T-helper 1 cell treated with Interleukin-12 subunit alpha and Interleukin-12 subunit beta and Interleukin-4 antibody, amounts not matched to agents 30 μg/mL and 1 μg/mL, for 36 hours (primary cell): Measurements from ENCODE around the gene GSTCD.
"Not testable (repeated sequence)": the region's sequence is repeated elsewhere in the genome, so short reads cannot be mapped to it uniquely, and the experiment has no call there.

Source experiments
- H3K27ac Mint-ChIP-seq: one replicate; pipeline ENCODE4 v1.8.0; 2021; ENCODE audit warnings: mild to moderate bottlenecking, mixed read lengths
- H3K27me3 Mint-ChIP-seq: one replicate; pipeline ENCODE4 v1.8.0; 2021; ENCODE audit warnings: low read depth, mixed read lengths
- H3K36me3 Mint-ChIP-seq: one replicate; pipeline ENCODE4 v1.8.0; 2021; ENCODE audit warnings: low read depth, mixed read lengths
- H3K4me1 Mint-ChIP-seq: one replicate; pipeline ENCODE4 v1.8.0; 2021; ENCODE audit warnings: low read depth, mixed read lengths
- H3K4me3 Mint-ChIP-seq: one replicate; pipeline ENCODE4 v1.8.0; 2021; ENCODE audit warnings: mild to moderate bottlenecking, moderate library complexity, mixed read lengths
- H3K9me3 Mint-ChIP-seq: one replicate; pipeline ENCODE4 v1.8.0; 2021; ENCODE audit warnings: mixed read lengths

Gene GSTCD

DNA sequence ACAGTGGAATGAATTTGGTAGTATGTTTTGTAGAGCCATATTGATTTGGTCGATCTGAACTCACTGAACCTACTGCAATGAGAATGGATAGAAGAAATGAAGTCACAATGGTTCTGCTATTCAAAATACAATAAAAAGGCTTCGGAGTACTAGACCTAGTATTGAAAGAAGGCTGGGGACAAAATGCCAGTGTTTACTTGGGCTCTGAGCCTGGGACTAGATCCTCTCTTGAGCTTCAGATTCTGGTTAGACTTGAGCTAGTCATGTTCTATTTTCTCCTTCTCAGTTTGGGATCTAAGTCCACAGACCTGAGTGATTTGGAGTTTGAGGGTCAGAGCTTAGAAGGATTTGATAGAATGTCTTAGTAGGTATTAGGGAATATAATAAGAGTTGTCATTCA is 10.0 kb upstream of the GSTCD start:
- Mint-ChIP-seq H3K4me1 (peaks cover 4% of the 10 kb centered on the region), H3K4me3 (no peak overlapping the region), H3K27me3 (no peaks in the 10 kb centered on the region), H3K36me3 (peaks cover 16% of the 10 kb centered on the region), H3K27ac (no peak overlapping the region), H3K9me3 (no peaks in the 10 kb centered on the region)

GRCh38 chr4:105707782-105708180 is 803 bp upstream of the GSTCD start:
- Mint-ChIP-seq H3K27ac (peak overlapping the region; percentile 92), H3K9me3 (no peaks in the 10 kb centered on the region), H3K4me3 (peak overlapping the region; percentile 98), H3K27me3 (no peaks in the 10 kb centered on the region), H3K4me1 (peaks cover 24% of the 10 kb centered on the region), H3K36me3 (peaks cover 3% of the 10 kb centered on the region)

GRCh38 chr4:105709081-105709450 is 482 bp downstream of the GSTCD start:
- H3K27ac Mint-ChIP-seq, result peak overlapping the region; percentile 86
- no peaks in the 10 kb centered on the region for H3K9me3 Mint-ChIP-seq
- peaks cover 1% of the 10 kb centered on the region for H3K27me3 Mint-ChIP-seq
- H3K36me3 Mint-ChIP-seq, result peaks cover 3% of the 10 kb centered on the region
- H3K4me3 Mint-ChIP-seq, result peak overlapping the region; percentile 98
- H3K4me1 Mint-ChIP-seq, result peaks cover 24% of the 10 kb centered on the region

- H3K9me3 Mint-ChIP-seq, result no peaks in the 10 kb centered on the region
- no peak overlapping the region for H3K27ac Mint-ChIP-seq
These were observed 1.5 kb downstream of the GSTCD start for GRCh38 chr4:105710012-105710600.

GRCh38 chr4:105710678-105711077 is 2.1 kb downstream of the GSTCD start:
- Mint-ChIP-seq H3K4me1 (peaks cover 23% of the 10 kb centered on the region), H3K36me3 (peaks cover 1% of the 10 kb centered on the region), H3K9me3 (no peaks in the 10 kb centered on the region), H3K4me3 (no peak overlapping the region), H3K27ac (no peak overlapping the region), H3K27me3 (peaks cover 3% of the 10 kb centered on the region)

More at GRCh38 chr4:105710012-105710600, 1.5 kb downstream of the GSTCD start:
- peaks cover 24% of the 10 kb centered on the region for H3K4me1 Mint-ChIP-seq
- H3K36me3 Mint-ChIP-seq, result peaks cover 3% of the 10 kb centered on the region
- no peak overlapping the region for H3K4me3 Mint-ChIP-seq
- peaks cover 3% of the 10 kb centered on the region for H3K27me3 Mint-ChIP-seq

- peaks cover 3% of the 10 kb centered on the region for H3K27me3 Mint-ChIP-seq
- no peaks in the 10 kb centered on the region for H3K36me3 Mint-ChIP-seq
- H3K4me1 Mint-ChIP-seq, result peaks cover 11% of the 10 kb centered on the region
- no peak overlapping the region for H3K27ac Mint-ChIP-seq
- no peaks in the 10 kb centered on the region for H3K9me3 Mint-ChIP-seq
- no peak overlapping the region for H3K4me3 Mint-ChIP-seq
These were observed 4.2 kb downstream of the GSTCD start for GRCh38 chr4:105712766-105713165.

GRCh38 chr4:105714071-105714521 is 5.5 kb downstream of the GSTCD start:
- peaks cover 3% of the 10 kb centered on the region for H3K27me3 Mint-ChIP-seq
- peaks cover 11% of the 10 kb centered on the region for H3K4me1 Mint-ChIP-seq
- no peak overlapping the region for H3K27ac Mint-ChIP-seq
- no peak overlapping the region for H3K4me3 Mint-ChIP-seq
- no peaks in the 10 kb centered on the region for H3K9me3 Mint-ChIP-seq
- no peaks in the 10 kb centered on the region for H3K36me3 Mint-ChIP-seq

DNA sequence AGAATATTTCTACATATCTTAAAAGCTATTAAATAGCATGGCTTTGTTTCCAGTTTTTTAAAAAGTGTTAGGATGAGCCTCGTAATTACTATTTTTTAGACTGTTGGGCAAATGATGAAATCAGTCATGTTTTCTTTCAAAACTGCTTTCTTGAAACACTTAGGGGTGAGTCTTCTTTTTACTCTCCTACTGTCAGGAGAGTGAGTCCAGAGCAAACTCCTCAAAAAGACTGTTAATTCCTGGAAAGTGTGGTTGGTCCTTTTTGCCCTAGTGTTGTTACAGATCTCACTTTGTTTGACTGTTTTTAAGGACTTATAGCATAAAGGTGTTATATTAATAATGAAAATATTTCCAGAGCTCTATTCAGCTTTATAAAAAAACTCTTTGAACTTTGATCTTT is 6.3 kb downstream of the GSTCD start:
- H3K4me3 Mint-ChIP-seq, result no peak overlapping the region
- peaks cover 3% of the 10 kb centered on the region for H3K27me3 Mint-ChIP-seq
- H3K4me1 Mint-ChIP-seq, result peaks cover 5% of the 10 kb centered on the region
- no peaks in the 10 kb centered on the region for H3K36me3 Mint-ChIP-seq
- no peaks in the 10 kb centered on the region for H3K9me3 Mint-ChIP-seq
- H3K27ac Mint-ChIP-seq, result no peak overlapping the region

GRCh38 chr4:105715692-105716278 is 7.2 kb downstream of the GSTCD start:
- Mint-ChIP-seq H3K36me3 (no peaks in the 10 kb centered on the region), H3K27me3 (peaks cover 3% of the 10 kb centered on the region), H3K4me1 (peaks cover 5% of the 10 kb centered on the region), H3K27ac (no peak overlapping the region), H3K4me3 (no peak overlapping the region), H3K9me3 (no peaks in the 10 kb centered on the region)

DNA sequence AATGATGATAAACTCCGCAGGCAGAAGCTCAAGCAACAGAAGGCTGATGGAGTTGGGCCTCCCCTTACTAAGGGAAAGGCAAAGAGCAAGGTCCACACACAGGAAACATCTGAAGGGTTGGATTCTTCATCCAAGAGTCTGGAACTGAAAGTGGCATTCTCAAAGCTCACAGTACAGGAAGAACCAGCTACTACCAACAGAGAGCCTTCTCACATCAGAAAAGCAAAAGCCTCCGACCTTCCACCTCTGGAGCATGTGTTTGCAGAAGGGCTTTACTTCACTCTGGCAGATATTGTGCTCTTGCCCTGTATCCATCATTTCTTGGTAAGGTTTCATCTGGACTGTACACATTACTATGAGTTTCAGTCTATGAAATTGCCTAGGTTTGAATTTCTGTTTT is 10.6 kb downstream of the GSTCD start:
- Mint-ChIP-seq H3K27ac (no peak overlapping the region), H3K4me1 (peaks cover 2% of the 10 kb centered on the region), H3K9me3 (no peaks in the 10 kb centered on the region)

DNA sequence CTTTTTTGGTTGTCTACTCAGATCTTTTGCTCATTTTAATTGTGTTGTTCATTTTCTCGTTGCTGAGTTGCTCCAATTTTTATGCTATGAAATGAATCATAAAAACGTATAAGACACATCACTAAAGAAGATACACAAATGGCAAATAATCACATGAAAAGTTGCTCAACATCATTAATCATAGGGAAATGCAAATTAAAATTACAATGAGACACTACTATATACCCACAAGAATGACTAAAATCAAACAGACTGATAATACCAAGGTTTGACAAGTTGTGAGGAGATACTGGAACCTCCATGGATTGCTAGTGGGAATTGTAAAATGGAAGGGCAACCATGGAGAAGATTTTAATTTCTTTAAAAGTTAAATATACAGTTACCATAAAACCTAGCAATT is 17.0 kb downstream of the GSTCD start:
- H3K4me1 Mint-ChIP-seq, result no peaks in the 10 kb centered on the region
- H3K27ac Mint-ChIP-seq, result no peak overlapping the region
- peaks cover 13% of the 10 kb centered on the region for H3K9me3 Mint-ChIP-seq
- H3K36me3 Mint-ChIP-seq, result peaks cover 16% of the 10 kb centered on the region
- no peaks in the 10 kb centered on the region for H3K27me3 Mint-ChIP-seq
- H3K4me3 Mint-ChIP-seq, result no peak overlapping the region

More for the DNA sequence above, 10.6 kb downstream of the GSTCD start:
- no peaks in the 10 kb centered on the region for H3K36me3 Mint-ChIP-seq
- no peak overlapping the region for H3K4me3 Mint-ChIP-seq
- peaks cover under 1% of the 10 kb centered on the region for H3K27me3 Mint-ChIP-seq

DNA sequence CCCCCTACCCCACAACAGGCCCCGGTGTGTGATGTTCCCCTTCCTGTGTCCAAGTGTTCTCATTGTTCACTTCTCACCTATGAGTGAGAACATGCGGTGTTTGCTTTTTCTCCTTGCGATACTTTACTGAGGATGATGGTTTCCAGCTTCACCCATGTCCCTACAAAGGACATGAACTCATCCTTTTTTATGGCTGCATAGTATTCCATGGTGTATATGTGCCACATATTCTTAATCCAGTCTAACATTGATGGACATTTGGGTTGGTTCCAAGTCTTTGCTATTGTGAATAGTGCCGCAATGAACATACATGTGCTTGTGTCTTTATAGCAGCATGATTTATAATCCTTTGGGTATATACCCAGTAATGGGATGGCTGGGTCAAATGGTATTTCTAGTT is 21.3 kb downstream of the GSTCD start:
- H3K27me3 Mint-ChIP-seq, H3K27ac Mint-ChIP-seq, H3K4me3 Mint-ChIP-seq, H3K4me1 Mint-ChIP-seq: not testable (repeated sequence)
- H3K36me3 Mint-ChIP-seq, result peaks cover 40% of the 10 kb centered on the region
- H3K9me3 Mint-ChIP-seq, result peaks cover 33% of the 10 kb centered on the region

DNA sequence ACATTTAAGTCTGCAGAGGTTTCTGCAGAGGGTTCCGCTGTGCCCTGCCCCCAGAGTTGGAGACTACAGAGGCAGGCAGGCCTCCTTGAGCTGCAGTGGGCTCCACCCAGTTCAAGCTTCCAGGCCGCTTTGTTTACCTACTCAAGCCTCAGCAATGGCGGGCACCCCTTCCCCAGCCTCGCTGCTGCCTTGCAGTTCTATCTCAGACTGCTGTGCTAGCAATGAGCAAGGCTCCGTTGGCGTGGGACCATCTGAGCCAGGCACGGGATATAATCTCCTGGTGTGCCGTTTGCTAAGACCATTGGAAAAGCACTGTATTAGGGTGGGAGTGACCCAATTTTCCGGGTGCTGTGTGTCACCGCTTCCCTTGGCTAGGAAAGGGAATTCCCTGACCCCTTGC is 26.6 kb downstream of the GSTCD start:
- H3K4me1 Mint-ChIP-seq, H3K4me3 Mint-ChIP-seq, H3K27me3 Mint-ChIP-seq, H3K27ac Mint-ChIP-seq: not testable (repeated sequence)
- Mint-ChIP-seq H3K9me3 (peaks cover 54% of the 10 kb centered on the region), H3K36me3 (peaks cover 43% of the 10 kb centered on the region)

GRCh38 chr4:105741548-105741947 is 33.0 kb downstream of the GSTCD start:
- Mint-ChIP-seq H3K4me1 (no peaks in the 10 kb centered on the region), H3K36me3 (peaks cover 14% of the 10 kb centered on the region), H3K27me3 (no peaks in the 10 kb centered on the region), H3K4me3 (no peak overlapping the region), H3K9me3 (peaks cover 30% of the 10 kb centered on the region), H3K27ac (no peak overlapping the region)

- Mint-ChIP-seq H3K27me3 (no peaks in the 10 kb centered on the region), H3K4me3 (no peak overlapping the region), H3K27ac (no peak overlapping the region), H3K36me3 (no peaks in the 10 kb centered on the region), H3K4me1 (no peaks in the 10 kb centered on the region), H3K9me3 (no peaks in the 10 kb centered on the region)
These were observed 39.6 kb downstream of the GSTCD start for GRCh38 chr4:105748222-105748621.
